ENCODE measurements around the gene OR12D2. TPM values are rescaled to one million over a fixed set of nuclear protein-coding genes. Genes with fewer than 3 reads are reported as not detected.

Gene OR12D2
- total and polyA plus RNA-seq, 4 donors = not detected

DNA sequence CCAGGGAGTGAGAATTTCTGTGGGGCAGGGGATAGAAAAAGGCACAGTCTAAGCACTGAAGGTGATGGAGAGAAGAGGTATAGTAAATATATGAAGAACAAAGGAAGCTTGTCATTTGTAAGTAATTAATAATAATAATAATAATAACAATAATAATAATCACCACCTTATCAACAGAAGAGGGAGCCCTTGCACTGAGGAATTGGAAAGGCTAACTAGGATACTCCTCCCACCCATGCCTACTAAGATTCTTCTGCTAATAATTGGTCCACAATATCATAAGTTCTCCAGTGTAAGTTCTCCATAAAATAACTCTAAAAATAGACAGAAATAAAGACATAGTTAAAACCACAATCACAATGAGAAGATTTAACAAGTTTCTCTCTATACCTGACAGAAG, 19.4 kb upstream of the OR12D2 start:
- Histone ChIP-seq H3K4me3 (ENCODE audit: low read depth in 1 of 3, low read length in 3 of 3) (no peak overlapping the region), H3K9ac (ENCODE audit: low read depth in 1 of 2, low read length in 2 of 2) (no peak overlapping the region), H3K9me3 (ENCODE audit: control insufficient read depth in 4 of 4, low read length in 3 of 4) (no peaks in the 10 kb centered on the region), H3K27ac (ENCODE audit: low read depth in 1 of 2, low read length in 2 of 2) (no peak overlapping the region), H3K27me3 (ENCODE audit: control insufficient read depth in 4 of 4, insufficient read depth in 4 of 4, low read length in 3 of 4) (no peaks in the 10 kb centered on the region), H3K36me3 (ENCODE audit: control insufficient read depth in 4 of 4, insufficient read depth in 3 of 4, low read depth in 1 of 4, low read length in 3 of 4) (no peaks in the 10 kb centered on the region), H3K4me1 (ENCODE audit: control insufficient read depth in 4 of 4, insufficient read depth in 4 of 4, low read length in 3 of 4) (no peaks in the 10 kb centered on the region)
- DNase-seq (ENCODE audit: low spot score) = no peak
- TF ChIP-seq JUND (IDR thresholded peaks at IDR 0.05) (no peak), RAD21 (IDR thresholded peaks at IDR 0.05) (peak; percentile 19 to 38), SP1 (IDR thresholded peaks at IDR 0.05) (no peak)

- no peak for TF ChIP-seq REST (IDR thresholded peaks at IDR 0.05)
- H3K9ac ChIP-seq (ENCODE audit: low read depth in 1 of 2, low read length in 2 of 2) = no peak overlapping the region
- H3K4me3 ChIP-seq (ENCODE audit: low read depth in 1 of 3, low read length in 3 of 3) = no peak overlapping the region
- H3K27me3 ChIP-seq (ENCODE audit: control insufficient read depth in 4 of 4, insufficient read depth in 4 of 4, low read length in 3 of 4) = peaks cover 0 to 8% (median 3%) of the 10 kb centered on the region in 4 donors
- 56% methylated on average over 4 of the region's 4 CpGs for WGBS
- DNase-seq (ENCODE audit: low spot score) = no peak
- H3K9me3 ChIP-seq (ENCODE audit: control insufficient read depth in 4 of 4, low read length in 3 of 4) = no peaks in the 10 kb centered on the region
- H3K36me3 ChIP-seq (ENCODE audit: control insufficient read depth in 4 of 4, insufficient read depth in 3 of 4, low read depth in 1 of 4, low read length in 3 of 4) = no peaks in the 10 kb centered on the region
- no peak overlapping the region for H3K27ac ChIP-seq (ENCODE audit: low read depth in 1 of 2, low read length in 2 of 2)
- no peaks in the 10 kb centered on the region for H3K4me1 ChIP-seq (ENCODE audit: control insufficient read depth in 4 of 4, insufficient read depth in 4 of 4, low read length in 3 of 4)
Measured at GRCh38 chr6:29388533-29388932, 6.9 kb upstream of the OR12D2 start.

DNA sequence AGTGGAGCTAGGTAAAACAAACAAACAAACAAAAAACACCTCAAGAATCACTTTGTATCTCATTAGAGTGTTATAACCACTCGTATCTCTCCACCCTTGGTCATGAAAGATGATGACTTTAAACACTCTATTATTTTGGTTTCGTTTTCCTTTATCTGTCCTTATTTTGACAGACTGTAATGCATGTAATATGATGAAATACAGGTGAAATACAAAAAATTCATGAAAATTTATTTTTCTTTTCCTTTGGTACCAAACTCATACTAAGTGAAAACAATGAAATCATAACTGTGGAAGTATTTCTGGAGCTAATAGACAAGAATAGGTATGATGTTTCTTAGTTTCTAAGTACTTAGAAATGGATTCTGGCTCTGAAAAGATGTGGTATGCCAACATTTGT, 4.1 kb downstream of the OR12D2 start:
- Histone ChIP-seq H3K9me3 (ENCODE audit: control insufficient read depth in 4 of 4, low read length in 3 of 4) (no peaks in the 10 kb centered on the region), H3K27me3 (ENCODE audit: control insufficient read depth in 4 of 4, insufficient read depth in 4 of 4, low read length in 3 of 4) (peaks cover 0 to 4% (median 0%) of the 10 kb centered on the region in 4 donors), H3K27ac (ENCODE audit: low read depth in 1 of 2, low read length in 2 of 2) (no peak overlapping the region), H3K4me3 (ENCODE audit: low read depth in 1 of 3, low read length in 3 of 3) (no peak overlapping the region), H3K4me1 (ENCODE audit: control insufficient read depth in 4 of 4, insufficient read depth in 4 of 4, low read length in 3 of 4) (no peaks in the 10 kb centered on the region), H3K9ac (ENCODE audit: low read depth in 1 of 2, low read length in 2 of 2) (no peak overlapping the region), H3K36me3 (ENCODE audit: control insufficient read depth in 4 of 4, insufficient read depth in 3 of 4, low read depth in 1 of 4, low read length in 3 of 4) (no peaks in the 10 kb centered on the region)
- 72% methylated on average over 2 of the region's 2 CpGs for WGBS
- TF ChIP-seq CTCF (IDR thresholded peaks at IDR 0.05; ENCODE audit: low read depth, low read length, missing input control) (no peak), EGR1 (IDR thresholded peaks at IDR 0.05; ENCODE audit: low read depth in 2 of 2) (no peak), RXRA (IDR thresholded peaks at IDR 0.05) (no peak), TAF1 (conservative IDR thresholded peaks at IDR 0.05) (no peak), FOXA2 (IDR thresholded peaks at IDR 0.05) (no peak), FOXA1 (IDR thresholded peaks at IDR 0.05) (no peak)
- no peak for DNase-seq (ENCODE audit: low spot score)
